Neuronal stem cell (in vitro differentiated cells): ENCODE measurements around the gene IGSF3.
"Not testable (repeated sequence)": the region's sequence is repeated elsewhere in the genome, so short reads cannot be mapped to it uniquely, and the experiment has no call there.

Experiments
- DNase-seq: peaks from one replicate; pipeline ENCODE4 v3.0.0-alpha.2; 2013; ENCODE audit warnings: low spot score
- H2AFZ ChIP-seq: one replicate; pipeline ENCODE4 v1.6.1; 2013; ENCODE audit warnings: mild to moderate bottlenecking, low read length, inconsistent platforms
- H2AK5ac ChIP-seq: 2 replicates; pipeline ENCODE4 v1.6.1; 2013; ENCODE audit warnings: low read depth, mild to moderate bottlenecking, inconsistent platforms, low read length, moderate library complexity, mixed read lengths
- H2BK120ac ChIP-seq: 2 replicates; pipeline ENCODE4 v1.6.1; 2013; ENCODE audit warnings: low read depth, mild to moderate bottlenecking, inconsistent platforms, low read length, moderate library complexity, mixed read lengths
- H2BK12ac ChIP-seq: one replicate; pipeline ENCODE4 v1.6.1; 2013; ENCODE audit warnings: low read length, inconsistent platforms
- H2BK15ac ChIP-seq: 2 replicates; pipeline ENCODE4 v1.6.1; 2013; ENCODE audit warnings: mild to moderate bottlenecking, low read length, inconsistent platforms, mixed read lengths
- H2BK5ac ChIP-seq: one replicate; pipeline ENCODE4 v1.6.1; 2013; ENCODE audit warnings: inconsistent platforms, mild to moderate bottlenecking, low read length, moderate library complexity
- H3K14ac ChIP-seq: one replicate; pipeline ENCODE4 v1.6.1; 2013; ENCODE audit warnings: low read length, inconsistent platforms
- H3K18ac ChIP-seq: 2 replicates; pipeline ENCODE4 v1.6.1; 2013; ENCODE audit warnings: low read length, inconsistent platforms
- H3K23ac ChIP-seq: 2 replicates; pipeline ENCODE4 v1.6.1; 2013; ENCODE audit warnings: low read depth, mild to moderate bottlenecking, mixed read lengths, low read length, inconsistent platforms; ENCODE audit not compliant: poor library complexity
- H3K27ac ChIP-seq: replicated peaks from 3 replicates; pipeline ENCODE4 v1.5.1; 2013; ENCODE audit warnings: low read length, inconsistent platforms
- H3K27me3 ChIP-seq, 3 experiments: 2 replicates each; pipeline ENCODE4 v1.6.1; 2013; ENCODE audit warnings: low read length in 3 of 3, mild to moderate bottlenecking in 2 of 3, inconsistent platforms in 1 of 3, low read depth in 1 of 3, mixed read lengths in 1 of 3, moderate library complexity in 1 of 3; ENCODE audit not compliant: control insufficient read depth in 3 of 3, insufficient read depth in 3 of 3
- H3K36me3 ChIP-seq, 2 donors: replicated peaks in 1 of 2; 2 replicates each; pipeline ENCODE4 v1.6.1; 2013; ENCODE audit warnings: low read length in 2 of 2; ENCODE audit not compliant: control insufficient read depth in 2 of 2, insufficient read depth in 2 of 2
- H3K4ac ChIP-seq: 2 replicates; pipeline ENCODE4 v1.6.1; 2013; ENCODE audit warnings: inconsistent platforms, mild to moderate bottlenecking, low read length, moderate library complexity
- H3K4me1 ChIP-seq, 2 donors: 1 replicate in 1 of 2; 2 replicates in 1 of 2; pipeline ENCODE4 v1.6.1; 2013; ENCODE audit warnings: low read length in 2 of 2, low read depth in 1 of 2; ENCODE audit not compliant: control insufficient read depth in 2 of 2, insufficient read depth in 1 of 2
- H3K4me2 ChIP-seq: one replicate; pipeline ENCODE4 v1.6.1; 2013; ENCODE audit warnings: mild to moderate bottlenecking, low read length, inconsistent platforms; ENCODE audit not compliant: insufficient read depth, poor library complexity, severe bottlenecking
- H3K4me3 ChIP-seq, 2 donors: 2 replicates each; pipeline ENCODE4 v1.5.1; 2013; ENCODE audit warnings: low read length in 2 of 2, mild to moderate bottlenecking in 2 of 2, inconsistent platforms in 1 of 2, moderate library complexity in 1 of 2
- H3K79me1 ChIP-seq: one replicate; pipeline ENCODE4 v1.6.1; 2013; ENCODE audit warnings: low read depth, mild to moderate bottlenecking, inconsistent platforms, low read length, moderate library complexity
- H3K9ac ChIP-seq: one replicate; pipeline ENCODE4 v1.6.1; 2013; ENCODE audit warnings: mild to moderate bottlenecking, low read depth, low read length, inconsistent platforms; ENCODE audit not compliant: poor library complexity
- H3K9me3 ChIP-seq, 2 donors: replicated peaks in 1 of 2; 2 replicates each; pipeline versions ENCODE3 to v1.6.1; 2013; ENCODE audit warnings: low read length in 2 of 2, mild to moderate bottlenecking in 2 of 2, inconsistent platforms in 1 of 2, low read depth in 1 of 2, mixed read lengths in 1 of 2, moderate library complexity in 1 of 2; ENCODE audit not compliant: control insufficient read depth in 2 of 2, insufficient read depth in 1 of 2
- H4K8ac ChIP-seq: one replicate; pipeline ENCODE4 v1.6.1; 2013; ENCODE audit warnings: low read depth, mild to moderate bottlenecking, inconsistent platforms, low read length, moderate library complexity
- H4K91ac ChIP-seq: one replicate; pipeline ENCODE4 v1.6.1; 2013; ENCODE audit warnings: low read length, low read depth, mild to moderate bottlenecking, inconsistent platforms; ENCODE audit not compliant: poor library complexity
- WGBS, 2 donors: extraction: QIAGEN DNeasy Blood & Tissue Kit; methylation state at CpG; one replicate each; pipeline ENCODE4 v1.1.7; 2013; ENCODE audit warnings: missing lambda C conversion rate in 2 of 2, mixed read lengths in 1 of 2; ENCODE audit not compliant: insufficient read length in 2 of 2, insufficient replicate concordance in 1 of 2; ENCODE audit errors: extremely low coverage in 2 of 2; 5-methylcytosine and 5-hydroxymethylcytosine counted together

IGSF3 gene

DNA sequence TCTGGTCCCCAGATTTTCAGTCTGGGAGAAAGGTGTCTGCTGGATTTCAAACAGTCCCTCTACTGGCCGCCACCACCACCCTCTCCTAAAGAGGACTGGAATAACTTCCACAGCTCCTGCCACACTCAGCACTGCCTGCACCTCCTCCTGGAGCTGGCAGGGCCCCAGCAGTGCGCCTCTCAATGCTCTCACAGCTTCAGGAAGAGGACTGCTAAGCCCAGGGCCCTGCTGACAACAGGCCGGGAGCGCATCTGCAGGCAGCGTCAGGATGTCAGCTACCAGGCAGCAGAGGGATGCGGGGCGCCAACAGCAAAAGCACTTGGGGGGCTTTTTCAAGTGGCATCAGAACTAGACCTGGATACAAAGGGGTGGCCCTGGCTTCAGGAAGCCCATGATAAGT, 40.2 kb downstream of the IGSF3 start:
- not testable (repeated sequence) for H2AK5ac ChIP-seq

DNA sequence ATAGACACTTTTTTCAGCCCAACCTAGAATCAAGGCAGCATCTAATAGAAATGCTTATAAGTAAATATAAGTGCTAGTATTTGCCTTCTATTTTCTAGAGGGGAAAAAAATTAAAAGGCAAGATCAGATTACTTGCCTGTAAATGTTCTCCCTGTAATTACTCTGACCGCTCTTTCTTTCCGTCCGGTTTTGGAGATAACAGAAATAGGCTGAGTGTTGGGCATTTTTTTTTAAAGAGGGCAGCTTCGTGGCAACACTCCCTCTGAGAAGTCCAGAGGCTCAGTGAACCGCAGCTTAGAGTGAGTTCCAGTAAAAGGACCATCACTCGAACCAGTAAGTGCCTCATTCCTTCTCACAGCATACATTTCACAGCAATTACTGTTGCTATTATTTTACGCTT, 40.6 kb downstream of the IGSF3 start:
- H4K8ac ChIP-seq, H3K4me3 ChIP-seq, DNase-seq, H3K9me3 ChIP-seq, H3K4ac ChIP-seq, H2AK5ac ChIP-seq, H3K27ac ChIP-seq, H3K36me3 ChIP-seq, H3K9ac ChIP-seq, H3K4me1 ChIP-seq, H3K14ac ChIP-seq, H3K4me2 ChIP-seq, H3K27me3 ChIP-seq, H2BK5ac ChIP-seq, H3K23ac ChIP-seq, H2BK12ac ChIP-seq, H4K91ac ChIP-seq, H2BK120ac ChIP-seq, H2BK15ac ChIP-seq, H3K18ac ChIP-seq, H2AFZ ChIP-seq, H3K79me1 ChIP-seq: not testable (repeated sequence)
- no CpG with 5 or more reads among the region's 7 CpGs for WGBS, 2 donors

More for the DNA sequence above, 40.2 kb downstream of the IGSF3 start:
- H2BK120ac ChIP-seq, H3K4ac ChIP-seq, H3K27me3 ChIP-seq, H3K79me1 ChIP-seq, H3K36me3 ChIP-seq, H3K4me1 ChIP-seq, H2AFZ ChIP-seq, H4K8ac ChIP-seq, DNase-seq, H3K9ac ChIP-seq, H4K91ac ChIP-seq, H3K27ac ChIP-seq, H3K4me2 ChIP-seq, H3K4me3 ChIP-seq, H2BK12ac ChIP-seq, H3K9me3 ChIP-seq, H2BK15ac ChIP-seq, H3K23ac ChIP-seq, H2BK5ac ChIP-seq, H3K14ac ChIP-seq: not testable (repeated sequence)
- peak overlapping the region; percentile 31 for H3K18ac ChIP-seq
- no CpG with 5 or more reads among the region's 7 CpGs for WGBS, 2 donors

DNA sequence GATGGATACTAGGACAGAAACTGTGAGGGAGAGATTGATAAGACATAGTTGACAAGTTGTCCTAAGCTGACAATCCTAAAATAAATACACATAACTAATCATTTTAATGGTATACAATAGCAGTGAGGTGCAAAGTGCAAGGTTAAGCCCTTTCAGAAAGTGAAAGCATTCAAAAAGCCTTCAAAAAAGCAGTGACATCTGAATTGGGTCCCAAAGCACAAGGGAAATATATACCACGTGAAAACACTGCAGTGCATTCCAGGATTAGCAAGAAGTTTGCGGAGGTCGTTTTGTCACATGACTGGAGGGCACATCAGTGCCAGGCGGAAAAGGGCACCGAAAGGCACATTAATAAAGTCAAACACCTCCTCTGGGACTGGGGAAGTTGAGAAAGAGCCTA, 42.4 kb downstream of the IGSF3 start:
- H2AK5ac ChIP-seq, H2BK12ac ChIP-seq, H3K36me3 ChIP-seq, H3K14ac ChIP-seq, H3K18ac ChIP-seq, H2BK15ac ChIP-seq, H2AFZ ChIP-seq, H3K4ac ChIP-seq, DNase-seq, H3K4me1 ChIP-seq, H3K4me3 ChIP-seq, H3K27ac ChIP-seq, H4K8ac ChIP-seq, H3K79me1 ChIP-seq, H4K91ac ChIP-seq, H3K9ac ChIP-seq, H2BK5ac ChIP-seq, H2BK120ac ChIP-seq, H3K9me3 ChIP-seq, H3K27me3 ChIP-seq, H3K23ac ChIP-seq, H3K4me2 ChIP-seq: not testable (repeated sequence)
- WGBS, 2 donors: no CpG with 5 or more reads among the region's 5 CpGs

DNA sequence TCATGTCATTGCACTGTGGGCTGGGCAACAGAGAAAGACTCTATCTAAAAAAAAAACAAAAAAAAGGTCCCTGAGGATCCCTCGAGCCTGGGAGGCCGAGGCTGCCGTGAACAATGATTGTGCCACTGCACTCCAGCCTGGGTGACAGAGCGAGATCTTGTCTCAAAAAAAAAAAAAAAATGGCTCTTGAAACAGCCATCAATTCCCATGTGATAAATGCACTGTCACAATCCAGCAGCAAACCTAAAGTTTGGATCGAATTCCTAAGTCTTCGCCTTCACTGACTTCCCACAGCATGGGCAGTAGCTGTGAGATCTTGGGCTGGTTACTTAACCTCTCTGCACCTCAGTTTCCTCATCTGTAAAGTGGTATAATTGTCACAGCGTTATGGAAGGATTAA, 43.5 kb downstream of the IGSF3 start:
- Histone ChIP-seq H3K36me3 (no peaks in the 10 kb centered on the region), H3K27ac (no peak overlapping the region), H2BK5ac (no peak overlapping the region), H3K23ac (no peak overlapping the region), H2BK120ac (no peak overlapping the region), H3K27me3 (no peaks in the 10 kb centered on the region), H3K4me1 (no peaks in the 10 kb centered on the region), H2AFZ (no peak overlapping the region), H2AK5ac (no peak overlapping the region), H3K14ac (no peak overlapping the region), H3K4me2 (no peak overlapping the region), H3K79me1 (no peaks in the 10 kb centered on the region), H3K4ac (no peak overlapping the region), H4K8ac (no peak overlapping the region), H4K91ac (no peak overlapping the region), H3K9ac (no peak overlapping the region), H3K4me3 (no peak overlapping the region), H2BK15ac (no peak overlapping the region), H3K9me3 (no peaks in the 10 kb centered on the region), H3K18ac (no peak overlapping the region), H2BK12ac (no peak overlapping the region)
- no peak for DNase-seq
- WGBS, 2 donors: no CpG with 5 or more reads among the region's 7 CpGs
